HAP-1 (cell line): ENCODE data around the gene CYP46A1.

ENCODE experiments used
- DNase-seq, 2 experiments: peaks; one replicate each; pipeline ENCODE4 v3.0.0-alpha.2; 2016 to 2020; ENCODE audit warnings: low spot score in 2 of 2
- H3K27me3 ChIP-seq: fragments of 250-450 bp; sonication (Bioruptor Pico); 2 replicates; pipeline ENCODE4 v1.5.1; 2020; ENCODE audit warnings: low read depth, mild to moderate bottlenecking, moderate library complexity
- H3K36me3 ChIP-seq: fragments of 250-450 bp; sonication (Bioruptor Pico); replicated peaks from 2 replicates; pipeline ENCODE4 v1.5.1; 2020; ENCODE audit warnings: mild to moderate bottlenecking
- H3K4me1 ChIP-seq: fragments of 250-450 bp; sonication (Bioruptor Pico); 2 replicates; pipeline ENCODE4 v1.5.1; 2020; ENCODE audit warnings: mild to moderate bottlenecking
- H3K4me3 ChIP-seq: fragments of 250-450 bp; sonication (Bioruptor Pico); 2 replicates; pipeline ENCODE4 v1.5.1; 2020; ENCODE audit warnings: mild to moderate bottlenecking, moderate library complexity
- H3K9me3 ChIP-seq: fragments of 250-450 bp; sonication (Bioruptor Pico); 2 replicates; pipeline ENCODE4 v1.5.1; 2020; ENCODE audit warnings: mild to moderate bottlenecking, moderate library complexity
- in situ Hi-C: fragments of 300-500 bp; cut with MboI; formaldehyde crosslinking; loops from 3 replicates; pipeline ENCODE4 v1.14.3; 2020; ENCODE audit warnings: low sequenced_read_pairs, inconsistent platforms, mixed read lengths

Gene CYP46A1

GRCh38 chr14:99682809-99683618 lies 1.1 kb upstream of the CYP46A1 start:
- Histone ChIP-seq H3K36me3 (no peaks in the 10 kb centered on the region), H3K27me3 (peaks cover 5% of the 10 kb centered on the region; the same call in 1 of the 2 replicates), H3K4me3 (peak overlapping the region; percentile 72), H3K9me3 (peaks cover 7% of the 10 kb centered on the region), H3K4me1 (no peaks in the 10 kb centered on the region; the same call in 1 of the 2 replicates)
- in situ Hi-C loops, result no loop called here
- peak; percentile 65 to 91 for DNase-seq

- peak overlapping the region; percentile 27 for H3K4me3 ChIP-seq
- H3K9me3 ChIP-seq, result no peaks in the 10 kb centered on the region
- peaks cover 11% of the 10 kb centered on the region for H3K27me3 ChIP-seq
- H3K36me3 ChIP-seq, result no peaks in the 10 kb centered on the region
- in situ Hi-C loops, result no loop called here
- H3K4me1 ChIP-seq, result no peaks in the 10 kb centered on the region; the same call in 1 of the 2 replicates
- DNase-seq, result no peak
These were observed 374 bp downstream of the CYP46A1 start for GRCh38 chr14:99684410-99684934.

GRCh38 chr14:99685151-99685591 lies 1.1 kb downstream of the CYP46A1 start:
- in situ Hi-C loops, result no loop called here
- DNase-seq, result peak in 1 of 2 experiments; percentile 4
- Histone ChIP-seq H3K27me3 (peaks cover 18% of the 10 kb centered on the region), H3K36me3 (no peaks in the 10 kb centered on the region), H3K4me1 (no peaks in the 10 kb centered on the region; the same call in 1 of the 2 replicates), H3K9me3 (no peaks in the 10 kb centered on the region), H3K4me3 (no peak overlapping the region)

GRCh38 chr14:99685596-99685995 lies 1.5 kb downstream of the CYP46A1 start:
- peak in 1 of 2 experiments; percentile 4 for DNase-seq
- H3K9me3 ChIP-seq, result no peaks in the 10 kb centered on the region
- H3K36me3 ChIP-seq, result no peaks in the 10 kb centered on the region
- H3K27me3 ChIP-seq, result peaks cover 20% of the 10 kb centered on the region
- no peaks in the 10 kb centered on the region; the same call in 1 of the 2 replicates for H3K4me1 ChIP-seq
- H3K4me3 ChIP-seq, result no peak overlapping the region
- in situ Hi-C loops, result no loop called here

GRCh38 chr14:99686557-99687283 lies 2.6 kb downstream of the CYP46A1 start:
- Histone ChIP-seq H3K36me3 (no peaks in the 10 kb centered on the region), H3K9me3 (no peaks in the 10 kb centered on the region), H3K4me3 (no peak overlapping the region), H3K27me3 (peaks cover 29% of the 10 kb centered on the region), H3K4me1 (no peaks in the 10 kb centered on the region; the same call in 1 of the 2 replicates)
- in situ Hi-C loops, result no loop called here
- no peak for DNase-seq

- Histone ChIP-seq H3K9me3 (no peaks in the 10 kb centered on the region), H3K27me3 (peaks cover 30% of the 10 kb centered on the region), H3K36me3 (no peaks in the 10 kb centered on the region), H3K4me3 (no peak overlapping the region), H3K4me1 (no peaks in the 10 kb centered on the region; the same call in 1 of the 2 replicates)
- in situ Hi-C loops, result no loop called here
- DNase-seq, result peak in 1 of 2 experiments; percentile 53
These were observed 3.4 kb downstream of the CYP46A1 start for GRCh38 chr14:99687284-99688209.

GRCh38 chr14:99688210-99688581 lies 4.1 kb downstream of the CYP46A1 start:
- in situ Hi-C loops, result no loop called here
- no peaks in the 10 kb centered on the region for H3K36me3 ChIP-seq
- DNase-seq, result no peak
- no peaks in the 10 kb centered on the region for H3K9me3 ChIP-seq
- no peaks in the 10 kb centered on the region; the same call in 1 of the 2 replicates for H3K4me1 ChIP-seq
- H3K27me3 ChIP-seq, result peaks cover 31% of the 10 kb centered on the region
- H3K4me3 ChIP-seq, result no peak overlapping the region

- Histone ChIP-seq H3K27me3 (peaks cover 35% of the 10 kb centered on the region), H3K4me1 (no peaks in the 10 kb centered on the region; the same call in 1 of the 2 replicates), H3K4me3 (no peak overlapping the region), H3K36me3 (no peaks in the 10 kb centered on the region), H3K9me3 (no peaks in the 10 kb centered on the region)
- DNase-seq, result no peak
- in situ Hi-C loops, result no loop called here
These were observed 4.5 kb downstream of the CYP46A1 start for GRCh38 chr14:99688629-99689028.

- H3K36me3 ChIP-seq, result no peaks in the 10 kb centered on the region
- H3K27me3 ChIP-seq, result peaks cover 39% of the 10 kb centered on the region
- H3K4me3 ChIP-seq, result no peak overlapping the region
- H3K9me3 ChIP-seq, result no peaks in the 10 kb centered on the region
- no peaks in the 10 kb centered on the region; the same call in 1 of the 2 replicates for H3K4me1 ChIP-seq
- in situ Hi-C loops, result no loop called here
- no peak for DNase-seq
These were observed 5.5 kb downstream of the CYP46A1 start for GRCh38 chr14:99689266-99690236.

GRCh38 chr14:99690636-99691035 lies 6.5 kb downstream of the CYP46A1 start:
- no peaks in the 10 kb centered on the region for H3K9me3 ChIP-seq
- no peaks in the 10 kb centered on the region for H3K36me3 ChIP-seq
- DNase-seq, result no peak
- peaks cover 39% of the 10 kb centered on the region for H3K27me3 ChIP-seq
- H3K4me3 ChIP-seq, result no peak overlapping the region
- in situ Hi-C loops, result no loop called here
- no peaks in the 10 kb centered on the region for H3K4me1 ChIP-seq

GRCh38 chr14:99691111-99691885 lies 7.2 kb downstream of the CYP46A1 start:
- DNase-seq, result no peak
- Histone ChIP-seq H3K9me3 (no peaks in the 10 kb centered on the region), H3K36me3 (no peaks in the 10 kb centered on the region)

GRCh38 chr14:99693918-99694317 lies 9.8 kb downstream of the CYP46A1 start:
- no peak for DNase-seq
- in situ Hi-C loops, result no loop called here
- H3K27me3 ChIP-seq, result peaks cover 34% of the 10 kb centered on the region
- no peaks in the 10 kb centered on the region for H3K36me3 ChIP-seq
- H3K4me3 ChIP-seq, result no peak overlapping the region
- H3K4me1 ChIP-seq, result no peaks in the 10 kb centered on the region
- no peaks in the 10 kb centered on the region for H3K9me3 ChIP-seq

More at GRCh38 chr14:99691111-99691885, 7.2 kb downstream of the CYP46A1 start:
- H3K27me3 ChIP-seq, result peaks cover 39% of the 10 kb centered on the region
- H3K4me1 ChIP-seq, result no peaks in the 10 kb centered on the region
- no peak overlapping the region for H3K4me3 ChIP-seq
- in situ Hi-C loops, result no loop called here
